ENCODE data around the gene VKORC1L1.

DNA sequence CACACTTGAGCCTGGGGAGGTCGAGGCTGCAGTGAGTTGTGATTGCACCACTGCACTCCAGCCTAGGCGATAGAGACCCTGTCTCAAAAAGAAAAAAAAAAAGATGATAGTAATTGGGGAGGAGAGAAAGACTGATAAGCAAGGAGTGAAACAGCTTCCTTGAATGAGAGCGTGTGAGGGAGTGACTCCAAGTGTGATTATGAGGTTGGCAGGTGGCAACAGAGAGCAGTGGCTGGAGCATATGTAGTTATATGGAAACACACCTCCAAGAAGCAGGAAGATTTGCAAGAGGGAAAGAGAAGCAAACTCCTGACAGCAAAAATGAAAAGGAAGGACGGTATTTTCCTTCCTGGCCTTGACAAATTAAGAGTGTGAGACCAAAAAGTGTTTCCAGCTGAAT, 50.4 kb downstream of the VKORC1L1 start:
- TF ChIP-seq, protein P1, sequence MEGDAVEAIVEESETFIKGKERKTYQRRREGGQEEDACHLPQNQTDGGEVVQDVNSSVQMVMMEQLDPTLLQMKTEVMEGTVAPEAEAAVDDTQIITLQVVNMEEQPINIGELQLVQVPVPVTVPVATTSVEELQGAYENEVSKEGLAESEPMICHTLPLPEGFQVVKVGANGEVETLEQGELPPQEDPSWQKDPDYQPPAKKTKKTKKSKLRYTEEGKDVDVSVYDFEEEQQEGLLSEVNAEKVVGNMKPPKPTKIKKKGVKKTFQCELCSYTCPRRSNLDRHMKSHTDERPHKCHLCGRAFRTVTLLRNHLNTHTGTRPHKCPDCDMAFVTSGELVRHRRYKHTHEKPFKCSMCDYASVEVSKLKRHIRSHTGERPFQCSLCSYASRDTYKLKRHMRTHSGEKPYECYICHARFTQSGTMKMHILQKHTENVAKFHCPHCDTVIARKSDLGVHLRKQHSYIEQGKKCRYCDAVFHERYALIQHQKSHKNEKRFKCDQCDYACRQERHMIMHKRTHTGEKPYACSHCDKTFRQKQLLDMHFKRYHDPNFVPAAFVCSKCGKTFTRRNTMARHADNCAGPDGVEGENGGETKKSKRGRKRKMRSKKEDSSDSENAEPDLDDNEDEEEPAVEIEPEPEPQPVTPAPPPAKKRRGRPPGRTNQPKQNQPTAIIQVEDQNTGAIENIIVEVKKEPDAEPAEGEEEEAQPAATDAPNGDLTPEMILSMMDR (IDR thresholded peaks at IDR 0.05): no peak
- TF ChIP-seq POLR2A (IDR thresholded peaks at IDR 0.05): no peak

All from sigmoid colon (tissue), 3 donors.